Activated CD4-positive, alpha-beta T cell treated with anti-CD3 and anti-CD28 coated beads, Interleukin-2, amount 10 ng/mL, durations not matched to agents 24 days and 14 days (primary cell): ENCODE measurements around the gene CASP3. TPM values are rescaled to one million over a fixed set of nuclear protein-coding genes. Genes with fewer than 3 reads are reported as not detected.
"Not testable (repeated sequence)": the region's sequence is repeated elsewhere in the genome, so short reads cannot be mapped to it uniquely, and the experiment has no call there.

Experiments used
- DNase-seq: peaks from one replicate; pipeline ENCODE4 v3.0.0; 2022
- H3K27ac Mint-ChIP-seq: one replicate; pipeline ENCODE4 v1.8.0; 2022; ENCODE audit warnings: mild to moderate bottlenecking, mixed read lengths
- H3K27me3 Mint-ChIP-seq: one replicate; pipeline ENCODE4 v1.8.0; 2022; ENCODE audit warnings: mixed read lengths
- H3K36me3 Mint-ChIP-seq: one replicate; pipeline ENCODE4 v1.8.0; 2022; ENCODE audit warnings: low read depth, mild to moderate bottlenecking, mixed read lengths
- H3K4me1 Mint-ChIP-seq: one replicate; pipeline ENCODE4 v1.8.0; 2021; ENCODE audit warnings: mixed read lengths
- H3K4me3 Mint-ChIP-seq: one replicate; pipeline ENCODE4 v1.8.0; 2022; ENCODE audit warnings: mild to moderate bottlenecking, moderate library complexity, mixed read lengths
- H3K9me3 Mint-ChIP-seq: one replicate; pipeline ENCODE4 v1.8.0; 2021; ENCODE audit warnings: mixed read lengths
- intact Hi-C: fragments of 100-400 bp; cut with micrococcal nuclease; formaldehyde crosslinking; loops from one replicate; pipeline ENCODE4 v1.15.1; 2023
- total RNA-seq: library from RNA; stranded (reverse); gene quantifications from 2 replicates; pipeline ENCODE4 v1.2.3, GENCODE V29; 2022

The CASP3 gene
- total RNA-seq, 1 donor from 2014 or later: 89.8 TPM

GRCh38 chr4:184653650-184654049 is 4.4 kb upstream of the CASP3 start:
- Mint-ChIP-seq H3K4me3 (no peak overlapping the region), H3K36me3 (peaks cover 22% of the 10 kb centered on the region), H3K27ac (no peak overlapping the region), H3K4me1 (peaks cover 18% of the 10 kb centered on the region), H3K27me3 (no peaks in the 10 kb centered on the region), H3K9me3 (no peaks in the 10 kb centered on the region)
- intact Hi-C loops: loop anchor here (5.0 kb wide), 1 partner anchor 39 kb away; no protein-coding TSS in a partner anchor
- no peak for DNase-seq

DNA sequence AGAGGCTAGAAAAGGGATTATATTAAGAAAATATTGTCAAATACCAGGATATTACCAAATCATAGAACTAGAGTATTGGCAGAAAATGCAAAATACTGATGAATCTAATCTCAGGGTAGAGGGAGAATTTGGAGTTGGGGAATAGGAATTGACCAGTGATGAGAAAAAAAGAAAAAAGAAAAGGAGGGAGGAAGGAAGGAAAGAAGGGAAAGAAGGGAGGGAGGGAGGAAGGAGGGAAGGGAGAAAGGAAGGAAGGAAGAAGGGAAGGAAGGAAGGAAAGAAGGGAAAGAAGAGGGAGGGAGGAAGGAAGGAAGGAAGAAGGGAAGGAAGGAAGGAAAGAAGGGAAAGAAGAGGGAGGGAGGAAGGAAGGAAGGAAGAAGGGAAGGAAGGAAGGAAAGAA is 3.4 kb upstream of the CASP3 start:
- intact Hi-C loops: loop anchor here (5.0 kb wide), 1 partner anchor 40 kb away; no protein-coding TSS in a partner anchor
- peaks cover 26% of the 10 kb centered on the region for H3K4me1 Mint-ChIP-seq
- peaks cover 27% of the 10 kb centered on the region for H3K36me3 Mint-ChIP-seq
- not testable (repeated sequence) for H3K9me3 Mint-ChIP-seq, H3K27me3 Mint-ChIP-seq, H3K27ac Mint-ChIP-seq, H3K4me3 Mint-ChIP-seq, DNase-seq

GRCh38 chr4:184651899-184652298 is 2.7 kb upstream of the CASP3 start:
- DNase-seq: peak; percentile 50
- Mint-ChIP-seq H3K27ac (no peak overlapping the region), H3K36me3 (peaks cover 28% of the 10 kb centered on the region), H3K4me3 (no peak overlapping the region), H3K9me3 (no peaks in the 10 kb centered on the region), H3K4me1 (peaks cover 32% of the 10 kb centered on the region), H3K27me3 (no peaks in the 10 kb centered on the region)
- intact Hi-C loops: loop anchor here (5.0 kb wide), 1 partner anchor 40 kb away; no protein-coding TSS in a partner anchor

DNA sequence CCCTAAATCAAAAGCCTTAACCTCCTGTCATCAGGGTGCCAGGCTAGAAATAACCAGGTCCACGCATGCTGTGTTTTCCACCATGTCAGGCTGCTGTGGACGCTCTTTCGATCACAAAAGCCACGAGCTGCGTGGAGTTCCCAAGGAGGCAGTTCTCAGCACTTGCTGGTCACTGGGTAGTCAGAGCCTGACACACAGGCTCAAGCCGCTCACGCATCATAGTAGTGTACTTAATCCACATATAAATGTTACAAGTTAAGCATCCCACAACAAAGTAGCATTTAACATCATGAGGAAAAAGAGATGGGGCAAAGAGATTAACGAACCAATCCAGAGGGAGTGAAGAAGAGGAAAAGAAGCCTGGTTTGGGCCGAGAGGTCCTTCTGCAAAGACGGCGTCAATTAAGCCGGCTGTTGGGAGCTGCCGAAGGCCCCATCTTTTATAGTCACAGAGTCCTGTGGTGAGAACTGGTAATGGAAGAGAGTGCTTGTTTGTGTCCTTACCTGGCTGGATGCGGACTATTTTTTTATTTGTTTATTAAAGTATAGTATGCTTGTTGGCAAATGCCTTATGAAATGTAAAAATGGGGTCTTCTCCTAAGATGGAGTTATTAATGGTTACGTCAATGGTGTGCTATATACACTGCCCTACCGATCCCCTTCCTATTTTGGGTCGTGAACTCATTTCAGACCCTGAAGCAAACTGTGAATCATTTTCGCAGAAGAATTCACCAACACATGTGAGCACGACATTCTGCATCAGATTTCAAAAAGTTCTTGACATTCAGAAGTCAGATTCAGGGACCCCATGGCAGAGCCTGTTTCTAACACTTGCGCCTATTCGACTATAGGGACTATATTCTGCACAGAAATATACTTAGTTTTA is 966 bp upstream of the CASP3 start:
- peaks cover 35% of the 10 kb centered on the region for H3K36me3 Mint-ChIP-seq
- H3K4me3 Mint-ChIP-seq: peak overlapping the region; percentile 99
- H3K9me3 Mint-ChIP-seq: no peaks in the 10 kb centered on the region
- H3K4me1 Mint-ChIP-seq: peaks cover 46% of the 10 kb centered on the region
- peak; percentile 55 for DNase-seq
- H3K27me3 Mint-ChIP-seq: no peaks in the 10 kb centered on the region
- intact Hi-C loops: loop anchor here (1.0 to 5.0 kb wide), 13 partner anchors 42 to 1208 kb away; partner anchors contain the start of genes ACSL1, CCDC110, CDKN2AIP and CENPU
- H3K27ac Mint-ChIP-seq: peak overlapping the region; percentile 92

- Mint-ChIP-seq H3K36me3 (peaks cover 38% of the 10 kb centered on the region), H3K9me3 (no peaks in the 10 kb centered on the region), H3K27me3 (no peaks in the 10 kb centered on the region), H3K4me3 (peak overlapping the region; percentile 99), H3K4me1 (peaks cover 56% of the 10 kb centered on the region), H3K27ac (peak overlapping the region; percentile 90)
- intact Hi-C loops: loop anchor here (1.0 to 5.0 kb wide), 12 partner anchors 66 to 1206 kb away; partner anchors contain the start of genes ACSL1, CCDC110, CDKN2AIP and CENPU
- peak; percentile 86 for DNase-seq
These were observed 778 bp downstream of the CASP3 start for GRCh38 chr4:184648313-184649025.

DNA sequence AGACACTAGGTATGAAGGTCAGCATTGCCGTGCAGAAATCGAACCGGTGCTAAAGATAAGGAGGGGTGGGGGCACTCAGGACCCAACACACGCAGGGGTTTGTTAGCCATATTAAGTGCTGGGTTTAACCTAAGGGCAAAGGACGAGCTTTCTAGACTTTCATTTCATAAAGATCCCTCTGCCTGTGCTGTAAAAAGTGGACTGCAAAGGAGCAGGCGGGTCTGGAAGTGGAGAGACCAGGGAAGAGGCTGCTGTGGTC is 1.3 kb downstream of the CASP3 start:
- DNase-seq: no peak
- Mint-ChIP-seq H3K27me3 (no peaks in the 10 kb centered on the region), H3K4me3 (peak overlapping the region; percentile 98), H3K4me1 (peaks cover 56% of the 10 kb centered on the region), H3K27ac (peak overlapping the region; percentile 90), H3K9me3 (no peaks in the 10 kb centered on the region), H3K36me3 (peaks cover 38% of the 10 kb centered on the region)
- intact Hi-C loops: loop anchor here (2.0 to 5.0 kb wide), 6 partner anchors 65 to 1206 kb away; partner anchors contain the start of genes ACSL1, CCDC110 and CDKN2AIP

DNA sequence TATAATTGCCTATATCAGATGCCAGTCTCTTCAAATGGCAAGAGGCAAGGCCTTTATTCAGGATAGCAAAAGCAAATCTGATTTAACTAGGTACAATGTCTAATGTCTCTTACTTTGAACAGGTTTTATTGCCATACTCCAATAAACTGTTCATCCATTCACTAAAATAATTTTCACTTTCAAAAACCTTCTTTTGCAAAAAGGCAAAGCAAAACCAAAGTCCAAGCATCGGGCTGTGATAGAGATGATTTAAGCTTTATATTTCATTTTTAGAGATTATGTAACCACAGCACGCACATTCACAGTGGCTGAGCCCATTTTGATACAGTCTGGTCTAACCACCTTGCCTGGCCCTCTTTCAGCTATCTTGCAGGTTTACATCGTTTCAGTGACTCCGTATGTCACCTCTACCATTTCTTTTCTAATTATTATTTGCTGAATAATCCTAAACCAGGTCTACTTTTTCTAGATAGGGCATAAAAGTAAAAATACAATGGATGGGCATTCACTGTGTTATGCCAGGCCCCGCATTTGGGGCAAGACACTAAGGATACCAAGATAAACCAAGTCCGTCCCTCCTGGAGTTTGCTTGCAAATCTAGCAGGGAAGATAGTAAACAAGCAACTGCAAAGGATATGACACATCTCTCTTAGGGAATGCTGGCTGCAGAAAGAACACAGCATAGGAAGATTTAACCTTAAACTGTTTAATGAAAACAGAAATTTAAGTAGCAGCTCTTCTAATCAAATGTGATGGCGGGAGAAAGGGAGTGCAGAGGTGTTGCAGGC is 1.8 kb downstream of the CASP3 start:
- H3K9me3 Mint-ChIP-seq: no peaks in the 10 kb centered on the region
- intact Hi-C loops: loop anchor here (2.0 to 5.0 kb wide), 6 partner anchors 65 to 1205 kb away; partner anchors contain the start of genes ACSL1, CCDC110 and CDKN2AIP
- no peak for DNase-seq
- peaks cover 54% of the 10 kb centered on the region for H3K4me1 Mint-ChIP-seq
- peaks cover 41% of the 10 kb centered on the region for H3K36me3 Mint-ChIP-seq
- H3K27me3 Mint-ChIP-seq: no peaks in the 10 kb centered on the region
- H3K4me3 Mint-ChIP-seq: peak overlapping the region; percentile 98
- H3K27ac Mint-ChIP-seq: peak overlapping the region; percentile 90

DNA sequence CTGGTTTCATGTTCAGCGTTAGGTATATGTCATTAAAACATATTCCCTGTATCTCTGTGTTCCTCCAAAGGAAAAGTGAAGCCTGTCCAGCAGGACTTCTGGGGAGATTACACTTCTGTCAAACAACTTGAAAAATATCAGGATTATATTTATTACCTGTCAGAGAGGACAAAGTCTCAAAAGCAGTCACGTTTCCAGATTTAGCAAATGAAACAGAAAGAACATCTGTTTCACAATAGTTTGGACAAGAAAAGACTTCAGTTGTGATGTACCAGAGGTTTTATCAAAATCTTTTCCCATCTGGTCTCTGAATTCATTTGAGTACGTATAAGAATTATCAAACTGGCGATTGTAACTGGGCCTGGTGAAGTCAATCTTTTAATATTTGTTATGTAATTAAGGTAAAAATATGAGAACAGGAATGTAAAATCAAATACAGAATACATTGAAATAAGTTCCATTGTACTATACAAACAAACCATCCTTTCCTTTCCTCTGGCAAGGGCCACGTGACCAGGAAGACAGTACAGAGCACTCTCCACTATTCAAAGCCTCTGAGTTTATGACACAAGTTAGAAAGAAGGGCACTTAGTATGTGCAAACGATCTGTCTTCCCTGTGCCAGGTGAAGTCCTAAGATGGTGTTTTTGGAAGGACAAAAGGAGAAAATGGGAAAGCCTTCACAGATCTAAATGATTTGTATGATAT is 3.2 kb downstream of the CASP3 start:
- intact Hi-C loops: loop anchor here (5.0 kb wide), 1 partner anchor 1204 kb away; the partner anchor contains the start of gene CDKN2AIP
- peak overlapping the region; percentile 1 for H3K27ac Mint-ChIP-seq
- H3K9me3 Mint-ChIP-seq: no peaks in the 10 kb centered on the region
- DNase-seq: peak; percentile 64
- peak overlapping the region; percentile 98 for H3K4me3 Mint-ChIP-seq
- H3K27me3 Mint-ChIP-seq: no peaks in the 10 kb centered on the region
- peaks cover 50% of the 10 kb centered on the region for H3K36me3 Mint-ChIP-seq
- H3K4me1 Mint-ChIP-seq: peaks cover 56% of the 10 kb centered on the region

GRCh38 chr4:184644553-184645307 is 4.5 kb downstream of the CASP3 start:
- DNase-seq: peak; percentile 63
- H3K4me3 Mint-ChIP-seq: peak overlapping the region; percentile 44
- no peaks in the 10 kb centered on the region for H3K9me3 Mint-ChIP-seq
- H3K4me1 Mint-ChIP-seq: peaks cover 57% of the 10 kb centered on the region
- peaks cover 56% of the 10 kb centered on the region for H3K36me3 Mint-ChIP-seq
- H3K27ac Mint-ChIP-seq: peak overlapping the region; percentile 18
- intact Hi-C loops: loop anchor here (5.0 kb wide), 1 partner anchor 1202 kb away; the partner anchor contains the start of gene CDKN2AIP
- H3K27me3 Mint-ChIP-seq: no peaks in the 10 kb centered on the region

DNA sequence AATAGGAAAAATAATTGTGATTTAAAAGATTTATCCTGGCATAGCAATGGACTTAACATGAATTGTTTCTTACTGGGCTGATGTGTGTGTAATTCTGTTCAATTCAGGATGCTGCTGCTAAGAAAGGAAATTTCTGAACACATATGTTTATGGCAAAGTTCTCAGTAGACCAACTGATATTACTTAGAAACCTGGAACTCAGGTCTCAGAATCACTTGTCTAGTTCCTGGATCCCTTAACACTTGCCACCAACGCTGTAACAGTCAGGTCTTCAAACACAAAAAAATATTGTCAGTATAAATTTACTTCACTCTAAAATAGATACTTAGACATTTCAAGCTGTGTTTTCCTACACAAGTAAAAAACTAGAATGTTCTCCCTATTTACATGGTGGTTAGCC is 5.5 kb downstream of the CASP3 start:
- DNase-seq: no peak
- no peaks in the 10 kb centered on the region for H3K9me3 Mint-ChIP-seq
- intact Hi-C loops: no loop called here
- peaks cover 66% of the 10 kb centered on the region for H3K36me3 Mint-ChIP-seq
- H3K27me3 Mint-ChIP-seq: no peaks in the 10 kb centered on the region
- H3K4me1 Mint-ChIP-seq: peaks cover 65% of the 10 kb centered on the region
- peak overlapping the region; percentile 42 for H3K27ac Mint-ChIP-seq
- peak overlapping the region; percentile 67 for H3K4me3 Mint-ChIP-seq

DNA sequence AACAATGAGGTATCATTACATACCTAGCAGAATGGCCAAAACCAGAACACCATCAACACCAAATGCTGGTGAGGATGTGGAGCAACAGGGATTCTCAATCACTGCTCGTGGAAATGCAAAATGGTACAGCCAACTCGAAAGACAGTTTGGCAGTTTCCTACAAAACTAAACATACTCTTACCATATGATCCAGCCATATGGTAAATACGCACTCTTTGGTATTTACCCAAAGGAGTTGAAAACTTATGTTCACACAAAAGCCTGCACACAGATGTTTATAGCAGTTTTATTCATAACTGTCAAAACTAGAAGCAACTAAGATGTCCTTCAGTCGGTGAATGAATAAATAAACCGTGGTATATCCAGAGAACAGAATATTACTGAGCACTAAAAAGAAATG is 7.8 kb downstream of the CASP3 start:
- intact Hi-C loops: no loop called here
- no peaks in the 10 kb centered on the region for H3K9me3 Mint-ChIP-seq
- peak overlapping the region; percentile 23 for H3K27ac Mint-ChIP-seq
- peak overlapping the region; percentile 28 for H3K4me3 Mint-ChIP-seq
- peaks cover 50% of the 10 kb centered on the region for H3K4me1 Mint-ChIP-seq
- DNase-seq: no peak
- H3K27me3 Mint-ChIP-seq: no peaks in the 10 kb centered on the region
- peaks cover 64% of the 10 kb centered on the region for H3K36me3 Mint-ChIP-seq

DNA sequence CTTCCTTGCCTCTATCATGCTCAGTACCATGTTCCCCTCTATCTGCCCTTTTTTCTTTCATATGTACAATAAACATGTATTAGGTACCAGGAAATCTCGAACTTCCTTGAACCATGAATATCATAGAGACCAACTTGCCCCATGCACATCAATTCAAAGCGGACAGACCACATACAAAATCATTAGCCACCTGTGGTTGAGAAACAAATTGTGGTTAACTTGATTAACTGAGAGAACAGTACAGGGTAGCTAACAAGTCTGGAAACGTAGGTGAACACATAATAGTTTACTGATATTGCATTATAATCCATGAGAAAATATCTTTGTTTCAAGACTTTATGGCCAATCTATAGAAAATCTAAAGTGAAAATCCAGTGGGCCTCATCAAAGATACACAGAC is 8.2 kb downstream of the CASP3 start:
- Mint-ChIP-seq H3K4me3 (no peak overlapping the region), H3K4me1 (peaks cover 45% of the 10 kb centered on the region), H3K36me3 (peaks cover 64% of the 10 kb centered on the region), H3K27ac (no peak overlapping the region), H3K27me3 (no peaks in the 10 kb centered on the region), H3K9me3 (no peaks in the 10 kb centered on the region)
- intact Hi-C loops: no loop called here
- DNase-seq: no peak
